Trophoblast cell (in vitro differentiated cells and primary cell): Measurements from ENCODE around the gene TCEAL7.
A peak's percentile ranks its signal among the peaks of the same experiment; 100 is the strongest.
"Not testable (repeated sequence)": the region's sequence is repeated elsewhere in the genome, so short reads cannot be mapped to it uniquely, and the experiment has no call there.

ENCODE experiments used
- DNase-seq, 2 donors: peaks; one replicate each; pipeline ENCODE4 v3.0.0-alpha.2; 2016
- H2AFZ ChIP-seq: 2 replicates; pipeline ENCODE4 v1.6.1; 2013; ENCODE audit warnings: low read length, moderate library complexity, mild to moderate bottlenecking; ENCODE audit not compliant: insufficient read depth, poor library complexity
- H2AK5ac ChIP-seq: 2 replicates; pipeline ENCODE4 v1.6.1; 2013; ENCODE audit warnings: mild to moderate bottlenecking, low read length
- H2BK120ac ChIP-seq: 2 replicates; pipeline ENCODE4 v1.6.1; 2013; ENCODE audit warnings: low read length, mild to moderate bottlenecking, moderate library complexity; ENCODE audit not compliant: insufficient read depth, poor library complexity
- H2BK12ac ChIP-seq: 2 replicates; pipeline ENCODE4 v1.6.1; 2013; ENCODE audit warnings: mild to moderate bottlenecking, low read length, moderate library complexity
- H2BK5ac ChIP-seq: 2 replicates; pipeline ENCODE4 v1.6.1; 2013; ENCODE audit warnings: low read length, low read depth, moderate library complexity, mild to moderate bottlenecking; ENCODE audit not compliant: poor library complexity
- H3K14ac ChIP-seq: 2 replicates; pipeline ENCODE4 v1.6.1; 2013; ENCODE audit warnings: mild to moderate bottlenecking, low read length
- H3K18ac ChIP-seq: 2 replicates; pipeline ENCODE4 v1.6.1; 2013; ENCODE audit warnings: mild to moderate bottlenecking, low read length
- H3K23ac ChIP-seq: 2 replicates; pipeline ENCODE4 v1.6.1; 2013; ENCODE audit warnings: low read length
- H3K27ac ChIP-seq: 2 replicates; pipeline ENCODE4 v1.5.1; 2013; ENCODE audit warnings: low read depth, mild to moderate bottlenecking, inconsistent platforms, low read length, moderate library complexity
- H3K27me3 ChIP-seq: 2 replicates; pipeline ENCODE4 v1.6.1; 2013; ENCODE audit warnings: inconsistent platforms, mild to moderate bottlenecking, low read length, moderate library complexity; ENCODE audit not compliant: insufficient read depth
- H3K36me3 ChIP-seq, 2 experiments: 1 replicate in 1 of 2; 2 replicates in 1 of 2; pipeline ENCODE4 v1.6.1; 2013; ENCODE audit warnings: low read length in 2 of 2, mild to moderate bottlenecking in 2 of 2, moderate library complexity in 1 of 2; ENCODE audit not compliant: insufficient read depth in 2 of 2, control insufficient read depth in 1 of 2
- H3K4ac ChIP-seq: 2 replicates; pipeline ENCODE4 v1.6.1; 2013; ENCODE audit warnings: low read depth, mild to moderate bottlenecking, low read length, moderate library complexity
- H3K4me1 ChIP-seq, 2 experiments: 1 replicate in 1 of 2; 2 replicates in 1 of 2; pipeline ENCODE4 v1.6.1; 2013; ENCODE audit warnings: low read length in 2 of 2, mild to moderate bottlenecking in 2 of 2, moderate library complexity in 1 of 2; ENCODE audit not compliant: insufficient read depth in 2 of 2, control insufficient read depth in 1 of 2
- H3K4me2 ChIP-seq: 2 replicates; pipeline ENCODE4 v1.6.1; 2013; ENCODE audit warnings: inconsistent platforms, mild to moderate bottlenecking, low read length, moderate library complexity
- H3K4me3 ChIP-seq: 2 replicates; pipeline ENCODE4 v1.5.1; 2013; ENCODE audit warnings: mild to moderate bottlenecking, low read depth, low read length, inconsistent platforms
- H3K79me1 ChIP-seq: one replicate; pipeline ENCODE4 v1.6.1; 2013; ENCODE audit warnings: low read length
- H3K79me2 ChIP-seq: 2 replicates; pipeline ENCODE4 v1.6.1; 2013; ENCODE audit warnings: low read length, mild to moderate bottlenecking; ENCODE audit not compliant: control insufficient read depth, insufficient read depth, poor library complexity
- H3K9ac ChIP-seq: 2 replicates; pipeline ENCODE4 v1.6.1; 2013; ENCODE audit warnings: mild to moderate bottlenecking, low read length
- H3K9me3 ChIP-seq: 2 replicates; pipeline ENCODE4 v1.6.1; 2013; ENCODE audit warnings: low read depth, mild to moderate bottlenecking, control low read depth, inconsistent platforms, low read length; ENCODE audit not compliant: insufficient read depth
- H4K12ac ChIP-seq: 2 replicates; pipeline ENCODE4 v1.6.1; 2013; ENCODE audit warnings: low read depth, mild to moderate bottlenecking, low read length, moderate library complexity
- H4K8ac ChIP-seq: 2 replicates; pipeline ENCODE4 v1.6.1; 2013; ENCODE audit warnings: low read depth, mild to moderate bottlenecking, low read length, moderate library complexity
- H4K91ac ChIP-seq: one replicate; pipeline ENCODE4 v1.6.1; 2013; ENCODE audit warnings: low read depth, mild to moderate bottlenecking, low read length, moderate library complexity
- WGBS: extraction: QIAGEN DNeasy Blood & Tissue Kit; methylation state at CpG from one replicate; pipeline ENCODE4 v1.1.7; 2013; ENCODE audit warnings: missing lambda C conversion rate; ENCODE audit not compliant: insufficient read length, insufficient coverage; ENCODE audit errors: extremely low coverage; 5-methylcytosine and 5-hydroxymethylcytosine counted together

Gene TCEAL7

GRCh38 chrX:103356130-103356798 lies 26.2 kb downstream of the TCEAL7 start, which contains the start of gene TCEAL9:
Gene TCEAL9, plus strand, starts transcription at chrX:103356506. Its CDS starts 1,179 bp downstream, at chrX:103357685.
- H3K36me3 ChIP-seq = no peaks in the 10 kb centered on the region
- peak within 1 kb of the TSS; percentile 98 for H3K18ac ChIP-seq
- peak within 1 kb of the TSS; percentile 94 for H3K14ac ChIP-seq
- peak within 1 kb of the TSS; percentile 98 for H3K9ac ChIP-seq
- peak within 1 kb of the TSS; percentile 70 for H2BK5ac ChIP-seq
- H4K12ac ChIP-seq = peak within 1 kb of the TSS; percentile 90
- H3K27me3 ChIP-seq = no peaks in the 10 kb centered on the region
- H3K9me3 ChIP-seq = no peaks in the 10 kb centered on the region
- no peaks in the 10 kb centered on the region for H3K4me1 ChIP-seq
- DNase-seq = peak; percentile 34 to 59
- no peak within 1 kb of the TSS for H3K23ac ChIP-seq
- peak within 1 kb of the TSS; percentile 52 for H3K4me2 ChIP-seq
- H2BK120ac ChIP-seq = peak within 1 kb of the TSS; percentile 85
- peaks cover 9% of the 10 kb centered on the region for H3K79me1 ChIP-seq
- no CpG with 5 or more reads among the region's 18 CpGs for WGBS
- H4K8ac ChIP-seq = peak within 1 kb of the TSS; percentile 91
- H3K4ac ChIP-seq = peak within 1 kb of the TSS; percentile 99
- H3K4me3 ChIP-seq = peak within 1 kb of the TSS; percentile 90
- H2AFZ ChIP-seq = peak within 1 kb of the TSS; percentile 25
- peak within 1 kb of the TSS; percentile 94 for H2AK5ac ChIP-seq
- H3K79me2 ChIP-seq = peaks cover 7% of the 10 kb centered on the region
- peak within 1 kb of the TSS; percentile 83 for H4K91ac ChIP-seq
- peak within 1 kb of the TSS; percentile 89 for H3K27ac ChIP-seq
- no peak within 1 kb of the TSS for H2BK12ac ChIP-seq

DNA sequence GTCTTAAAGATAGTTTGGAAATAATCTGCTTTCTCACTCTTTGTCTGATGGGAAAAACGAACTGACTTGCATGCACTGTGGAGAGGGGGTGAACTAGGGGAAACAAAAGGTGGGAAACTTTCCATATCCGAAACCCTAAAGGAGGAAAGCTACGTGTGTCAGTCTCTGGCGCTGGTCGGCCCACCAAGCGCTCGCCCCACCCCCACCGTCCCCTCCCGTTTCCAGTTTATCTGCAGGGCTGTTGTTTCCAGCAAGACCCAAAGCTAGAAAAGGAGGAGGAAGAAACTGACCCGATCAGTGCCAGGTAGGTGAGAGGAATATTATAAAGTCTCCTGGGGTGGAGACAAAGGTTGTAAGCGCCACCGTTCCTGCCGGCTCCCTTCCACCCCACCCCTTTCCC lies 26.8 kb downstream of the TCEAL7 start:
- Histone ChIP-seq H3K9me3 (no peaks in the 10 kb centered on the region), H3K23ac (no peak overlapping the region), H2AK5ac (no peak overlapping the region), H3K18ac (no peak overlapping the region), H3K4me1 (no peaks in the 10 kb centered on the region), H4K8ac (peak overlapping the region; percentile 22), H3K4me2 (peak overlapping the region; percentile 52), H3K9ac (peak overlapping the region; percentile 98), H3K14ac (no peak overlapping the region), H2BK12ac (no peak overlapping the region), H4K91ac (peak overlapping the region; percentile 83), H2AFZ (no peak overlapping the region), H3K36me3 (no peaks in the 10 kb centered on the region), H3K4me3 (peak overlapping the region; percentile 90), H3K79me1 (peaks cover 9% of the 10 kb centered on the region), H2BK5ac (peak overlapping the region; percentile 70), H3K79me2 (peaks cover 7% of the 10 kb centered on the region), H3K27me3 (no peaks in the 10 kb centered on the region), H3K27ac (peak overlapping the region; percentile 89), H4K12ac (peak overlapping the region; percentile 8), H2BK120ac (peak overlapping the region; percentile 57), H3K4ac (peak overlapping the region; percentile 99)
- DNase-seq = no peak
- WGBS = no CpG with 5 or more reads among the region's 13 CpGs

GRCh38 chrX:103357871-103358270 lies 27.8 kb downstream of the TCEAL7 start:
- H2BK12ac ChIP-seq = no peak overlapping the region
- H3K27me3 ChIP-seq = no peaks in the 10 kb centered on the region
- H3K18ac ChIP-seq = no peak overlapping the region
- H2AFZ ChIP-seq = no peak overlapping the region
- no CpG with 5 or more reads among the region's 2 CpGs for whole genome bisulfite sequencing
- H3K9ac ChIP-seq = no peak overlapping the region
- H2AK5ac ChIP-seq = no peak overlapping the region
- H3K4me2 ChIP-seq = peak overlapping the region; percentile 45
- no peak overlapping the region for H3K4ac ChIP-seq
- DNase-seq = no peak
- H3K36me3 ChIP-seq = no peaks in the 10 kb centered on the region
- H3K4me1 ChIP-seq = no peaks in the 10 kb centered on the region
- no peak overlapping the region for H4K8ac ChIP-seq
- no peak overlapping the region for H3K27ac ChIP-seq
- no peak overlapping the region for H2BK120ac ChIP-seq
- H3K14ac ChIP-seq = no peak overlapping the region
- H3K23ac ChIP-seq = no peak overlapping the region
- no peak overlapping the region for H4K91ac ChIP-seq
- no peak overlapping the region for H4K12ac ChIP-seq
- peaks cover 7% of the 10 kb centered on the region for H3K79me2 ChIP-seq
- H3K4me3 ChIP-seq = no peak overlapping the region
- H3K79me1 ChIP-seq = peaks cover 9% of the 10 kb centered on the region
- no peaks in the 10 kb centered on the region for H3K9me3 ChIP-seq
- H2BK5ac ChIP-seq = no peak overlapping the region

- not testable (repeated sequence) for H3K79me2 ChIP-seq, H3K79me1 ChIP-seq, H2AK5ac ChIP-seq, H2AFZ ChIP-seq, H3K9ac ChIP-seq, H3K4me1 ChIP-seq, H3K4me2 ChIP-seq, H4K12ac ChIP-seq, H2BK12ac ChIP-seq, H4K91ac ChIP-seq, H4K8ac ChIP-seq, H3K18ac ChIP-seq, H2BK120ac ChIP-seq, H2BK5ac ChIP-seq, H3K4ac ChIP-seq, H3K9me3 ChIP-seq, H3K27me3 ChIP-seq, H3K14ac ChIP-seq, H3K23ac ChIP-seq, H3K4me3 ChIP-seq, H3K36me3 ChIP-seq, H3K27ac ChIP-seq
- peak in 1 of 2 donors; percentile 36 for DNase-seq
- no CpG with 5 or more reads among the region's 3 CpGs for WGBS
Observed at GRCh38 chrX:103359605-103360004, 29.6 kb downstream of the TCEAL7 start.
